ENCODE results near the gene PRRT1B.

Gene PRRT1B

GRCh38 chr9:131522257-131523085 lies 22.9 kb upstream of the PRRT1B start:
- H3K27ac ChIP-seq = no peak overlapping the region
- no peak for TF ChIP-seq ZFX (IDR thresholded peaks at IDR 0.05)
- TF ChIP-seq CTCF (conservative IDR thresholded peaks at IDR 0.05) = no peak

- TF ChIP-seq ZFX (IDR thresholded peaks at IDR 0.05) = no peak
- H3K27ac ChIP-seq = no peak overlapping the region
These were observed 22.3 kb upstream of the PRRT1B start for GRCh38 chr9:131523086-131523388.

- H3K27ac ChIP-seq = no peak overlapping the region
- TF ChIP-seq CTCF (conservative IDR thresholded peaks at IDR 0.05) (no peak), ZFX (IDR thresholded peaks at IDR 0.05) (no peak)
These were observed 21.6 kb upstream of the PRRT1B start for GRCh38 chr9:131523451-131524435.

GRCh38 chr9:131524665-131525315 lies 20.5 kb upstream of the PRRT1B start:
- TF ChIP-seq ZFX (IDR thresholded peaks at IDR 0.05) = no peak
- TF ChIP-seq CTCF (conservative IDR thresholded peaks at IDR 0.05) = no peak
- H3K27ac ChIP-seq = no peak overlapping the region

- TF ChIP-seq CTCF (conservative IDR thresholded peaks at IDR 0.05) (no peak), ZFX (IDR thresholded peaks at IDR 0.05) (no peak)
- H3K27ac ChIP-seq = no peak overlapping the region
These were observed 19.4 kb upstream of the PRRT1B start for GRCh38 chr9:131525643-131526565.

GRCh38 chr9:131528186-131528585 lies 17.1 kb upstream of the PRRT1B start:
- no peak overlapping the region for H3K27ac ChIP-seq
- TF ChIP-seq ZFX (IDR thresholded peaks at IDR 0.05) = no peak

- TF ChIP-seq CTCF (conservative IDR thresholded peaks at IDR 0.05) (no peak), ZFX (IDR thresholded peaks at IDR 0.05) (no peak)
- H3K27ac ChIP-seq = no peak overlapping the region
These were observed 16.3 kb upstream of the PRRT1B start for GRCh38 chr9:131528886-131529505.
